IPS DF 6.9 (cell line): ENCODE results near the gene ARHGAP25.
A peak's percentile ranks its signal among the peaks of the same experiment; 100 is the strongest.

ENCODE experiments used
- DNase-seq: peaks from one replicate; pipeline ENCODE4 v3.0.0-alpha.2; 2013; ENCODE audit warnings: low read depth, low spot score
- H3K27ac ChIP-seq: one replicate; pipeline ENCODE4 v1.5.1; 2013; ENCODE audit warnings: low read length, control low read depth
- H3K27me3 ChIP-seq: 2 replicates; pipeline ENCODE4 v1.6.1; 2013; ENCODE audit warnings: mild to moderate bottlenecking, low read length; ENCODE audit not compliant: control insufficient read depth, insufficient read depth
- H3K36me3 ChIP-seq: 2 replicates; pipeline ENCODE4 v1.6.1; 2013; ENCODE audit warnings: low read length; ENCODE audit not compliant: control insufficient read depth, insufficient read depth
- H3K4me1 ChIP-seq: 2 replicates; pipeline ENCODE4 v1.6.1; 2013; ENCODE audit warnings: low read length; ENCODE audit not compliant: control insufficient read depth, insufficient read depth
- H3K4me3 ChIP-seq: 2 replicates; pipeline ENCODE4 v1.5.1; 2013; ENCODE audit warnings: mild to moderate bottlenecking, low read length
- H3K9me3 ChIP-seq: 2 replicates; pipeline ENCODE4 v1.6.1; 2013; ENCODE audit warnings: low read length, inconsistent platforms; ENCODE audit not compliant: control insufficient read depth, insufficient read depth
- WGBS: extraction: QIAGEN DNeasy Blood & Tissue Kit; methylation state at CpG from one replicate; pipeline ENCODE4 v1.1.7; 2013; ENCODE audit warnings: mixed read lengths, missing lambda C conversion rate; ENCODE audit not compliant: insufficient read length, insufficient coverage; 5-methylcytosine and 5-hydroxymethylcytosine counted together

The ARHGAP25 gene

GRCh38 chr2:68734688-68735525, at the start of gene ARHGAP25:
TSS of gene ARHGAP25 (plus strand) at chr2:68734811. CDS start at chr2:68735200, 389 bp downstream.
- Histone ChIP-seq H3K36me3 (no peaks in the 10 kb centered on the region), H3K4me3 (no peak within 1 kb of the TSS), H3K4me1 (no peaks in the 10 kb centered on the region), H3K27ac (no peak within 1 kb of the TSS), H3K27me3 (no peaks in the 10 kb centered on the region), H3K9me3 (no peaks in the 10 kb centered on the region)
- no peak for DNase-seq
- no CpG with 5 or more reads among the region's 12 CpGs for WGBS

GRCh38 chr2:68686178-68686577, 48.4 kb upstream of the ARHGAP25 start:
- Histone ChIP-seq H3K36me3 (no peaks in the 10 kb centered on the region), H3K9me3 (no peaks in the 10 kb centered on the region), H3K27ac (no peak overlapping the region), H3K27me3 (no peaks in the 10 kb centered on the region), H3K4me3 (no peak overlapping the region), H3K4me1 (no peaks in the 10 kb centered on the region)
- WGBS, result no CpG with 5 or more reads among the region's 5 CpGs
- DNase-seq, result no peak

- no peaks in the 10 kb centered on the region for H3K27me3 ChIP-seq
- no peak overlapping the region for H3K4me3 ChIP-seq
- no peak overlapping the region for H3K27ac ChIP-seq
- H3K4me1 ChIP-seq, result no peaks in the 10 kb centered on the region
- WGBS, result no CpG with 5 or more reads among the region's 1 CpG
- no peaks in the 10 kb centered on the region for H3K9me3 ChIP-seq
- no peaks in the 10 kb centered on the region for H3K36me3 ChIP-seq
- DNase-seq, result no peak
Observed at GRCh38 chr2:68687018-68687417, 47.6 kb upstream of the ARHGAP25 start.

GRCh38 chr2:68689553-68690537, 44.8 kb upstream of the ARHGAP25 start:
- Histone ChIP-seq H3K27me3 (no peaks in the 10 kb centered on the region), H3K4me3 (no peak overlapping the region), H3K36me3 (no peaks in the 10 kb centered on the region), H3K27ac (no peak overlapping the region), H3K9me3 (no peaks in the 10 kb centered on the region), H3K4me1 (no peaks in the 10 kb centered on the region)
- no peak for DNase-seq
- no CpG with 5 or more reads among the region's 7 CpGs for WGBS

GRCh38 chr2:68690851-68691250, 43.8 kb upstream of the ARHGAP25 start:
- no peak overlapping the region for H3K4me3 ChIP-seq
- no peaks in the 10 kb centered on the region for H3K9me3 ChIP-seq
- H3K27ac ChIP-seq, result no peak overlapping the region
- no CpG with 5 or more reads among the region's 3 CpGs for WGBS
- H3K27me3 ChIP-seq, result no peaks in the 10 kb centered on the region
- no peaks in the 10 kb centered on the region for H3K36me3 ChIP-seq
- H3K4me1 ChIP-seq, result no peaks in the 10 kb centered on the region
- DNase-seq, result no peak

- Histone ChIP-seq H3K4me1 (no peaks in the 10 kb centered on the region), H3K27ac (no peak overlapping the region), H3K4me3 (no peak overlapping the region), H3K27me3 (no peaks in the 10 kb centered on the region), H3K36me3 (no peaks in the 10 kb centered on the region), H3K9me3 (no peaks in the 10 kb centered on the region)
- no peak for DNase-seq
- WGBS, result no CpG with 5 or more reads among the region's 1 CpG
Observed at GRCh38 chr2:68692511-68692910, 42.1 kb upstream of the ARHGAP25 start.

GRCh38 chr2:68693951-68694350, 40.7 kb upstream of the ARHGAP25 start:
- no CpG with 5 or more reads among the region's 2 CpGs for WGBS
- no peak overlapping the region for H3K27ac ChIP-seq
- H3K4me3 ChIP-seq, result no peak overlapping the region
- no peaks in the 10 kb centered on the region for H3K9me3 ChIP-seq
- H3K36me3 ChIP-seq, result no peaks in the 10 kb centered on the region
- no peaks in the 10 kb centered on the region for H3K4me1 ChIP-seq
- H3K27me3 ChIP-seq, result no peaks in the 10 kb centered on the region
- no peak for DNase-seq

- Histone ChIP-seq H3K4me1 (no peaks in the 10 kb centered on the region), H3K9me3 (no peaks in the 10 kb centered on the region), H3K4me3 (no peak overlapping the region)
Observed at GRCh38 chr2:68695971-68696370, 38.6 kb upstream of the ARHGAP25 start.

GRCh38 chr2:68696554-68696953, 38.1 kb upstream of the ARHGAP25 start:
- Histone ChIP-seq H3K36me3 (no peaks in the 10 kb centered on the region), H3K27me3 (no peaks in the 10 kb centered on the region), H3K4me1 (no peaks in the 10 kb centered on the region), H3K9me3 (no peaks in the 10 kb centered on the region), H3K4me3 (no peak overlapping the region), H3K27ac (no peak overlapping the region)
- peak; percentile 47 for DNase-seq
- no CpG with 5 or more reads among the region's 2 CpGs for WGBS

More at GRCh38 chr2:68695971-68696370, 38.6 kb upstream of the ARHGAP25 start:
- H3K27me3 ChIP-seq, result no peaks in the 10 kb centered on the region
- no peak overlapping the region for H3K27ac ChIP-seq
- WGBS, result no CpG with 5 or more reads among the region's 4 CpGs
- no peaks in the 10 kb centered on the region for H3K36me3 ChIP-seq
- no peak for DNase-seq

- Histone ChIP-seq H3K27ac (no peak overlapping the region), H3K4me3 (no peak overlapping the region), H3K27me3 (no peaks in the 10 kb centered on the region), H3K4me1 (no peaks in the 10 kb centered on the region), H3K9me3 (no peaks in the 10 kb centered on the region), H3K36me3 (no peaks in the 10 kb centered on the region)
- no CpG with 5 or more reads among the region's 4 CpGs for WGBS
- DNase-seq, result no peak
Observed at GRCh38 chr2:68698567-68699377, 35.8 kb upstream of the ARHGAP25 start.
